SK-N-SH (cell line): ENCODE measurements around the gene CMC1. TPM values are rescaled to one million over a fixed set of nuclear protein-coding genes. Genes with fewer than 3 reads are reported as not detected.

Source experiments
- CTCF ChIA-PET: fragments of 300-600, 350-600 bp; formaldehyde crosslinking; extraction: SDS; loops from one replicate; lab custom pipeline; 2021; lab: Yijun Ruan, JAX
- POLR2A ChIA-PET: fragments of 350-600 bp; sonication (Branson Sonifier 250); formaldehyde crosslinking; extraction: SDS; loops from one replicate; lab custom pipeline; 2020; ENCODE audit warnings: antibody characterized with exemption, inconsistent platforms; lab: Yijun Ruan, JAX
- DNase-seq: peaks from one replicate; pipeline ENCODE4 v3.0.0; 2012
- H2AFZ ChIP-seq: fragments of 200-600 bp; sonication (generic); 2 replicates; pipeline ENCODE4 v1.8.1; 2016; ENCODE audit warnings: antibody characterized with exemption, mild to moderate bottlenecking, low read depth
- H3F3A ChIP-seq: fragments of 200-600 bp; sonication (generic); replicated peaks from 2 replicates; pipeline ENCODE3; 2016; ENCODE audit warnings: antibody characterized with exemption, mild to moderate bottlenecking; ENCODE audit not compliant: insufficient read depth
- H3K27ac ChIP-seq, 2 experiments: fragments of 200-500 bp in 1 of 2; fragments of 200-600 bp in 1 of 2; sonication (Bioruptor generic) in 1 of 2; sonication (generic), shearing (Covaris generic) in 1 of 2; 2 replicates each; pipeline versions ENCODE4 v1.5.1 to v1.6.1; 2014 to 2016; ENCODE audit warnings: low read depth in 2 of 2, inconsistent platforms in 1 of 2, low read length in 1 of 2, mild to moderate bottlenecking in 1 of 2, mixed read lengths in 1 of 2
- H3K27me3 ChIP-seq: fragments of 200-600 bp; sonication (generic), shearing (Covaris generic); 2 replicates; pipeline ENCODE4 v1.6.1; 2016; ENCODE audit warnings: mixed run types; ENCODE audit not compliant: insufficient read depth
- H3K36me3 ChIP-seq, 2 experiments: fragments of 200-500 bp in 1 of 2; fragments of 200-600 bp in 1 of 2; sonication (Bioruptor generic) in 1 of 2; sonication (generic) in 1 of 2; replicated peaks in 1 of 2; 2 replicates each; pipeline versions ENCODE3 to v1.5.1; 2014 to 2016; ENCODE audit warnings: low read length in 1 of 2, mild to moderate bottlenecking in 1 of 2; ENCODE audit not compliant: insufficient read depth in 2 of 2, control insufficient read depth in 1 of 2
- H3K4me1 ChIP-seq, 2 experiments: fragments of 200-500 bp in 1 of 2; fragments of 200-600 bp in 1 of 2; sonication (Bioruptor generic) in 1 of 2; sonication (generic), shearing (Covaris generic) in 1 of 2; 2 replicates each; pipeline versions ENCODE4 v1.5.1 to v1.6.1; 2014 to 2016; ENCODE audit warnings: low read depth in 1 of 2, low read length in 1 of 2, mixed run types in 1 of 2; ENCODE audit not compliant: insufficient read depth in 2 of 2, control insufficient read depth in 1 of 2
- H3K4me2 ChIP-seq: fragments of 200-600 bp; sonication (generic), shearing (Covaris generic); 2 replicates; pipeline ENCODE4 v1.6.1; 2017; ENCODE audit warnings: mixed run types
- H3K4me3 ChIP-seq, 2 experiments: fragments of 200-500 bp in 1 of 2; fragments of 200-600 bp in 1 of 2; sonication (Bioruptor generic) in 1 of 2; sonication (generic), shearing (Covaris generic) in 1 of 2; 2 replicates each; pipeline versions ENCODE4 v1.5.1 to v1.8.1; 2014 to 2016; ENCODE audit warnings: low read depth in 2 of 2, inconsistent platforms in 1 of 2, low read length in 1 of 2, mild to moderate bottlenecking in 1 of 2, mixed read lengths in 1 of 2, moderate library complexity in 1 of 2
- H3K79me2 ChIP-seq: fragments of 200-600 bp; sonication (generic); 2 replicates; pipeline ENCODE4 v1.8.1; 2017; ENCODE audit warnings: mild to moderate bottlenecking; ENCODE audit not compliant: insufficient read depth
- H3K9ac ChIP-seq: fragments of 200-600 bp; sonication (generic); 2 replicates; pipeline ENCODE4 v1.6.1; 2017; ENCODE audit warnings: mixed run types
- H3K9me2 ChIP-seq: fragments of 200-600 bp; sonication (generic); 2 replicates; pipeline ENCODE4 v1.6.1; 2017; ENCODE audit warnings: mixed run types
- H3K9me3 ChIP-seq: fragments of 200-600 bp; sonication (generic); 2 replicates; pipeline ENCODE4 v1.6.1; 2017; ENCODE audit warnings: mixed run types, mild to moderate bottlenecking, moderate library complexity
- H4K20me1 ChIP-seq: fragments of 200-600 bp; sonication (generic); 2 replicates; pipeline ENCODE4 v1.6.1; 2017; ENCODE audit warnings: mild to moderate bottlenecking, mixed run types; ENCODE audit not compliant: insufficient read depth
- EP300 ChIP-seq, 2 experiments: IDR thresholded peaks; 2 replicates each; pipeline versions ENCODE4 v1.4.0 to v1.6.1; 2012; ENCODE audit warnings: borderline replicate concordance in 1 of 2, low read depth in 1 of 2, low read length in 1 of 2
- EZH2phosphoT487 ChIP-seq: fragments of 200-600 bp; sonication (generic); IDR thresholded peaks from 2 replicates; pipeline ENCODE4 v1.6.1; 2017; ENCODE audit warnings: low read depth, mixed run types, mild to moderate bottlenecking, antibody characterized with exemption, moderate library complexity, borderline replicate concordance
- FOSL2 ChIP-seq: IDR thresholded peaks from 2 replicates; pipeline ENCODE4 v1.4.0; 2012; ENCODE audit warnings: low read depth, mild to moderate bottlenecking, moderate library complexity, borderline replicate concordance
- FOXJ3 ChIP-seq: sonication (generic); formaldehyde crosslinking; IDR thresholded peaks from 2 replicates; pipeline ENCODE4 v1.5.1; 2020; ENCODE audit warnings: mild to moderate bottlenecking, missing genetic modification reagents
- GATA2 ChIP-seq: sonication (generic); formaldehyde crosslinking; IDR thresholded peaks from 2 replicates; pipeline ENCODE4 v1.5.0; 2020; ENCODE audit warnings: mild to moderate bottlenecking, missing genetic modification reagents
- MXI1 ChIP-seq: IDR thresholded peaks from 2 replicates; pipeline ENCODE4 v1.6.1; 2012; ENCODE audit warnings: mild to moderate bottlenecking, low read depth, low read length, improper control_type of control experiment
- NRF1 ChIP-seq: IDR thresholded peaks from 2 replicates; pipeline ENCODE4 v1.6.1; 2012; ENCODE audit warnings: low read depth, mild to moderate bottlenecking, low read length
- POLR2AphosphoS5 ChIP-seq: IDR thresholded peaks from 2 replicates; pipeline ENCODE4 v1.6.1; 2012; ENCODE audit warnings: low read depth, low read length
- RCOR1 ChIP-seq: fragments of 150-350 bp; IDR thresholded peaks from 2 replicates; pipeline ENCODE4 v1.6.1; 2017; ENCODE audit warnings: antibody characterized with exemption, low read length
- RXRA ChIP-seq: IDR thresholded peaks from 2 replicates; pipeline ENCODE4 v1.4.0; 2012; ENCODE audit warnings: low read depth, mild to moderate bottlenecking, borderline replicate concordance
- SIN3A ChIP-seq: IDR thresholded peaks from 2 replicates; pipeline ENCODE4 v1.6.1; 2012; ENCODE audit warnings: low read depth, mild to moderate bottlenecking, low read length, moderate library complexity, borderline replicate concordance
- SMC3 ChIP-seq: IDR thresholded peaks from 2 replicates; pipeline ENCODE4 v1.6.1; 2012; ENCODE audit warnings: low read depth, low read length, improper control_type of control experiment
- TAF1 ChIP-seq: IDR thresholded peaks from 2 replicates; pipeline ENCODE4 v1.6.1; 2012; ENCODE audit warnings: low read depth, mild to moderate bottlenecking, low read length, moderate library complexity, borderline replicate concordance
- TCF12 ChIP-seq: IDR thresholded peaks from 2 replicates; pipeline ENCODE4 v1.4.0; 2012
- TEAD4 ChIP-seq: IDR thresholded peaks from 2 replicates; pipeline ENCODE4 v1.4.0; 2012; ENCODE audit warnings: mild to moderate bottlenecking, borderline replicate concordance; ENCODE audit not compliant: insufficient read depth
- YY1 ChIP-seq: IDR thresholded peaks from 2 replicates; pipeline ENCODE4 v1.4.0; 2012; ENCODE audit warnings: low read depth, mild to moderate bottlenecking
- WGBS: methylation state at CpG from one replicate; pipeline ENCODE4 v1.1.6; 2017; ENCODE audit warnings: low lambda C conversion rate; 5-methylcytosine and 5-hydroxymethylcytosine counted together
- polyA plus RNA-seq, 3 experiments: library from polyadenylated mRNA; depleted of rRNA; stranded (reverse); fragments of >200 nt; gene quantifications; 2 replicates each; pipeline ENCODE4 v1.2.3, GENCODE V29; 2012
- TF ChIP-seq, protein P1 (sequence below): fragments of 200-600 bp; sonication (generic); IDR thresholded peaks from 2 replicates; pipeline ENCODE4 v1.6.1; 2017; ENCODE audit warnings: antibody characterized with exemption, mild to moderate bottlenecking, moderate library complexity
- TF ChIP-seq, protein P2 (sequence below): IDR thresholded peaks from 2 replicates; pipeline ENCODE4 v1.4.0; 2012; ENCODE audit warnings: low read depth
- TF ChIP-seq, protein P3 (sequence below): IDR thresholded peaks from 2 replicates; pipeline ENCODE4; 2012
- TF ChIP-seq, protein P4 (sequence below): IDR thresholded peaks from 2 replicates; pipeline ENCODE4 v1.6.1; 2012; ENCODE audit warnings: mild to moderate bottlenecking, low read depth, low read length, moderate library complexity

Gene CMC1
- polyA plus RNA-seq, 1 of the 3 experiments (the other 2 are of a cell fraction), result 24.1 TPM

DNA sequence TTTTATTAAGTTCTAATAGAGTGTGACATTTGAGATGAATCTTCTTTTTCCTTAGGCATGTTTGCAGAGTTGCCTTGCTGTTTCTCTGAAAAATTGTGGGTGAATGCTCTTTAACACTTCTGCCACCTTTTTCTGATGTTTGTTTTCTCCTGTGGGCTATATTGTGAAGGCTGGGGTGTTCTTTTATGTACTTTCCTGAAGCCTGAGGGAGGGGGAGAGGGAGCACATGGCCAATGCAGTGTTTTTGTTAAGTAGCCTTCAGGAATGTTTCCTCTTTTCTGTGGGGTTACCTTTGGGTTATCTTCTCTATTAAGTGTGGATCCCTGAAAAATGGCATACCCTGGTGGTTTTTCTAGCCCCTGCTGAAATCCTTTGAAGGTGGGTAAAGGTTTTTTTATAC lies 50.2 kb downstream of the CMC1 start:
- Histone ChIP-seq H3K79me2 (no peaks in the 10 kb centered on the region), H3K9me3 (no peaks in the 10 kb centered on the region), H3K9me2 (no peaks in the 10 kb centered on the region), H3K9ac (no peak overlapping the region), H3K4me3 (no peak overlapping the region), H2AFZ (no peak overlapping the region), H4K20me1 (no peaks in the 10 kb centered on the region), H3K4me1 (no peaks in the 10 kb centered on the region; a peak in 2 of 4 replicates), H3K27me3 (no peaks in the 10 kb centered on the region), H3F3A (no peaks in the 10 kb centered on the region), H3K27ac (no peak overlapping the region)
- POLR2A ChIA-PET, result no interaction called here
- CTCF ChIA-PET, result interaction anchor here (1.3 kb wide), 1 partner anchor 580 kb away, joined by 4 read pairs; no protein-coding TSS in a partner anchor
- DNase-seq, result no peak
- TF ChIP-seq YY1 (no peak), RXRA (no peak), RCOR1 (no peak)
- TF ChIP-seq, protein P1, sequence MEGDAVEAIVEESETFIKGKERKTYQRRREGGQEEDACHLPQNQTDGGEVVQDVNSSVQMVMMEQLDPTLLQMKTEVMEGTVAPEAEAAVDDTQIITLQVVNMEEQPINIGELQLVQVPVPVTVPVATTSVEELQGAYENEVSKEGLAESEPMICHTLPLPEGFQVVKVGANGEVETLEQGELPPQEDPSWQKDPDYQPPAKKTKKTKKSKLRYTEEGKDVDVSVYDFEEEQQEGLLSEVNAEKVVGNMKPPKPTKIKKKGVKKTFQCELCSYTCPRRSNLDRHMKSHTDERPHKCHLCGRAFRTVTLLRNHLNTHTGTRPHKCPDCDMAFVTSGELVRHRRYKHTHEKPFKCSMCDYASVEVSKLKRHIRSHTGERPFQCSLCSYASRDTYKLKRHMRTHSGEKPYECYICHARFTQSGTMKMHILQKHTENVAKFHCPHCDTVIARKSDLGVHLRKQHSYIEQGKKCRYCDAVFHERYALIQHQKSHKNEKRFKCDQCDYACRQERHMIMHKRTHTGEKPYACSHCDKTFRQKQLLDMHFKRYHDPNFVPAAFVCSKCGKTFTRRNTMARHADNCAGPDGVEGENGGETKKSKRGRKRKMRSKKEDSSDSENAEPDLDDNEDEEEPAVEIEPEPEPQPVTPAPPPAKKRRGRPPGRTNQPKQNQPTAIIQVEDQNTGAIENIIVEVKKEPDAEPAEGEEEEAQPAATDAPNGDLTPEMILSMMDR, result no peak
- TF ChIP-seq, protein P2, sequence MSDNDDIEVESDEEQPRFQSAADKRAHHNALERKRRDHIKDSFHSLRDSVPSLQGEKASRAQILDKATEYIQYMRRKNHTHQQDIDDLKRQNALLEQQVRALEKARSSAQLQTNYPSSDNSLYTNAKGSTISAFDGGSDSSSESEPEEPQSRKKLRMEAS, result no peak
- TF ChIP-seq, all 33 proteins: peak for 0
- peaks cover 4 to 8% of the 10 kb centered on the region in 2 experiments for H3K36me3 ChIP-seq
- no peak overlapping the region for H3K4me2 ChIP-seq

DNA sequence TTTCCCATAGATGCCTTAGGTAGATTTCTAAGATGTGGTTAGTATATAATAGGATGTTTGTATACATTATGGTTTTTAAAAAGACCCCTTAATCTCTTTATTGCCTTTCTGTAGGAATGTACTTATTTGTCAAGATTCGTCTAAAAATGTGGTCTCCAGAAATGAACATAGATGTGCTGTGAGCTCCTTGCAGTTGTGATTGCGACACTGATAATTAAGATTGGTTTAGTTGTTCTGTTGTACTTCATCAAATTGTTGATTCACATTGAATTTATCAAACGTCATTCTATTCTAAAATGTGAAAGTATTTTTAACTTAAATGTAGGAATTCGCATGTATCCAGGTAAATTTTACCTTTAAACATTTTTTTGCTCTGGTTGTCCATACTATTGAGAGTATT lies 51.2 kb downstream of the CMC1 start:
- H3K36me3 ChIP-seq, result peaks cover 6 to 8% of the 10 kb centered on the region in 2 experiments
- no peak for DNase-seq
- H3K4me3 ChIP-seq, result no peak overlapping the region
- ChIA-PET CTCF (interaction anchor here (1.3 kb wide), 1 partner anchor 581 kb away, joined by 4 read pairs; no protein-coding TSS in a partner anchor), POLR2A (interaction anchor here (0.6 kb wide), 1 partner anchor 51 kb away, joined by 3 read pairs; the partner anchor contains the start of gene CMC1)
- H3K9me3 ChIP-seq, result no peaks in the 10 kb centered on the region
- H3K9ac ChIP-seq, result no peak overlapping the region
- no peaks in the 10 kb centered on the region for H3F3A ChIP-seq
- H3K27me3 ChIP-seq, result no peaks in the 10 kb centered on the region
- H2AFZ ChIP-seq, result no peak overlapping the region
- no peaks in the 10 kb centered on the region for H4K20me1 ChIP-seq
- no peaks in the 10 kb centered on the region for H3K79me2 ChIP-seq
- H3K4me2 ChIP-seq, result no peak overlapping the region
- H3K27ac ChIP-seq, result no peak overlapping the region
- no peaks in the 10 kb centered on the region for H3K9me2 ChIP-seq
- WGBS, result 82% methylated on average over 4 of the region's 4 CpGs
- no peaks in the 10 kb centered on the region; a peak in 2 of 4 replicates for H3K4me1 ChIP-seq
- TF ChIP-seq SIN3A (no peak), EZH2phosphoT487 (no peak), TEAD4 (no peak), SMC3 (no peak), TCF12 (no peak), EP300 (IDR thresholded peaks at IDR 0.05; ENCODE audit: borderline replicate concordance in 1 of 2, low read depth in 1 of 2, low read length in 1 of 2) (no peak), NRF1 (no peak), GATA2 (CRISPR knock-in tag) (no peak), POLR2AphosphoS5 (no peak), FOXJ3 (CRISPR knock-in tag) (no peak), MXI1 (no peak), YY1 (no peak), TAF1 (no peak), FOSL2 (no peak)
- TF ChIP-seq, protein P3, sequence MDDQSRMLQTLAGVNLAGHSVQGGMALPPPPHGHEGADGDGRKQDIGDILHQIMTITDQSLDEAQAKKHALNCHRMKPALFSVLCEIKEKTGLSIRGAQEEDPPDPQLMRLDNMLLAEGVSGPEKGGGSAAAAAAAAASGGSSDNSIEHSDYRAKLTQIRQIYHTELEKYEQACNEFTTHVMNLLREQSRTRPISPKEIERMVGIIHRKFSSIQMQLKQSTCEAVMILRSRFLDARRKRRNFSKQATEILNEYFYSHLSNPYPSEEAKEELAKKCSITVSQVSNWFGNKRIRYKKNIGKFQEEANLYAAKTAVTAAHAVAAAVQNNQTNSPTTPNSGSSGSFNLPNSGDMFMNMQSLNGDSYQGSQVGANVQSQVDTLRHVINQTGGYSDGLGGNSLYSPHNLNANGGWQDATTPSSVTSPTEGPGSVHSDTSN, result no peak
- TF ChIP-seq, protein P4, sequence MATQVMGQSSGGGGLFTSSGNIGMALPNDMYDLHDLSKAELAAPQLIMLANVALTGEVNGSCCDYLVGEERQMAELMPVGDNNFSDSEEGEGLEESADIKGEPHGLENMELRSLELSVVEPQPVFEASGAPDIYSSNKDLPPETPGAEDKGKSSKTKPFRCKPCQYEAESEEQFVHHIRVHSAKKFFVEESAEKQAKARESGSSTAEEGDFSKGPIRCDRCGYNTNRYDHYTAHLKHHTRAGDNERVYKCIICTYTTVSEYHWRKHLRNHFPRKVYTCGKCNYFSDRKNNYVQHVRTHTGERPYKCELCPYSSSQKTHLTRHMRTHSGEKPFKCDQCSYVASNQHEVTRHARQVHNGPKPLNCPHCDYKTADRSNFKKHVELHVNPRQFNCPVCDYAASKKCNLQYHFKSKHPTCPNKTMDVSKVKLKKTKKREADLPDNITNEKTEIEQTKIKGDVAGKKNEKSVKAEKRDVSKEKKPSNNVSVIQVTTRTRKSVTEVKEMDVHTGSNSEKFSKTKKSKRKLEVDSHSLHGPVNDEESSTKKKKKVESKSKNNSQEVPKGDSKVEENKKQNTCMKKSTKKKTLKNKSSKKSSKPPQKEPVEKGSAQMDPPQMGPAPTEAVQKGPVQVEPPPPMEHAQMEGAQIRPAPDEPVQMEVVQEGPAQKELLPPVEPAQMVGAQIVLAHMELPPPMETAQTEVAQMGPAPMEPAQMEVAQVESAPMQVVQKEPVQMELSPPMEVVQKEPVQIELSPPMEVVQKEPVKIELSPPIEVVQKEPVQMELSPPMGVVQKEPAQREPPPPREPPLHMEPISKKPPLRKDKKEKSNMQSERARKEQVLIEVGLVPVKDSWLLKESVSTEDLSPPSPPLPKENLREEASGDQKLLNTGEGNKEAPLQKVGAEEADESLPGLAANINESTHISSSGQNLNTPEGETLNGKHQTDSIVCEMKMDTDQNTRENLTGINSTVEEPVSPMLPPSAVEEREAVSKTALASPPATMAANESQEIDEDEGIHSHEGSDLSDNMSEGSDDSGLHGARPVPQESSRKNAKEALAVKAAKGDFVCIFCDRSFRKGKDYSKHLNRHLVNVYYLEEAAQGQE, result no peak
- TF ChIP-seq, protein P2, result no peak
